Activated T-helper 9 cell treated with anti-CD3 and anti-CD28 coated beads, Interleukin-2, amount 50 U/mL, for 16 hours (primary cell): Measurements from ENCODE around the gene ZER1.
"Not testable (repeated sequence)": the region's sequence is repeated elsewhere in the genome, so short reads cannot be mapped to it uniquely, and the experiment has no call there.

Experiments used
- DNase-seq: peaks from one replicate; pipeline ENCODE4 v3.0.0-alpha.2; 2020; ENCODE audit warnings: low read depth

Gene ZER1

DNA sequence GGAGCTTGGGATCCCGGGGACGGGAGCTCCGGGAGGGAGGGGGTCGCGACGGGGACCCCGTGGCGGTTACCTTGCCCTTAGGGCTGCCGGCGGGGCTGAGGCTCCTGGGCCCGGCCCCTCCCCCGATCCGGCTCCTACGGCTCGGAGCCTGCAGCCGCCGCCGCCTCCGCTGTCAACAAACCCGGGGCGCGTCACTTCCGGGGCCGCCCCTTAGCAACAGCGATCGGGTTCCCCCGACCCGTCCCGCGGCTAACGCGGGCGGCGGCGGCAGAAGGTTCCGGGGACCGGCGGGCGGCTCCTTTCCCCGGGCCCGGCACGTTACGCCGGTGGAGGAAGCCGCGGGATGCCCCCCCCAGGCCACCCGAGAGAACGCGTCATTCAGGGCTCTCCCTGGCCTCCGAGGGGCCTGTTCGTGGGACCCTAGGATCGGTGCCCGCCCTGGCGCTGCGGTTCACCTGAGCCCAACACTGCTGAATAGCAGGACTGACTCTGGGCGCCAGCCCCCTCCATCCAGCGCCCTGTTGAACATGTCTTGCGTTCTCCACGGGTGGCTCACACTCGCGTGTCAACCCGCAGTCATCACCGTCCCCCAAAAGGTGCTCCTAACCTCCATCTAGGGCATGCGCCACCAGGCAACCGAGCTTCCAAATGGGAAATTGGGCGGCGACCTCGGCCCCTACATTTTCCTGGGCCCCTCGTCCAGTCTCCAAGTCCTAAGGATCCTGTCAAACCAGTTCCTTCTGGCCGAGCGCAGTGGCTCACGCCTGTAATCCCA, at the start of gene ZER1:
Gene ZER1, minus strand, starts transcription at position 183 of the 775 bp plus-strand sequence. CDS start 16,362 bp downstream, outside the sequence.
- DNase-seq, result peak; percentile 91

DNA sequence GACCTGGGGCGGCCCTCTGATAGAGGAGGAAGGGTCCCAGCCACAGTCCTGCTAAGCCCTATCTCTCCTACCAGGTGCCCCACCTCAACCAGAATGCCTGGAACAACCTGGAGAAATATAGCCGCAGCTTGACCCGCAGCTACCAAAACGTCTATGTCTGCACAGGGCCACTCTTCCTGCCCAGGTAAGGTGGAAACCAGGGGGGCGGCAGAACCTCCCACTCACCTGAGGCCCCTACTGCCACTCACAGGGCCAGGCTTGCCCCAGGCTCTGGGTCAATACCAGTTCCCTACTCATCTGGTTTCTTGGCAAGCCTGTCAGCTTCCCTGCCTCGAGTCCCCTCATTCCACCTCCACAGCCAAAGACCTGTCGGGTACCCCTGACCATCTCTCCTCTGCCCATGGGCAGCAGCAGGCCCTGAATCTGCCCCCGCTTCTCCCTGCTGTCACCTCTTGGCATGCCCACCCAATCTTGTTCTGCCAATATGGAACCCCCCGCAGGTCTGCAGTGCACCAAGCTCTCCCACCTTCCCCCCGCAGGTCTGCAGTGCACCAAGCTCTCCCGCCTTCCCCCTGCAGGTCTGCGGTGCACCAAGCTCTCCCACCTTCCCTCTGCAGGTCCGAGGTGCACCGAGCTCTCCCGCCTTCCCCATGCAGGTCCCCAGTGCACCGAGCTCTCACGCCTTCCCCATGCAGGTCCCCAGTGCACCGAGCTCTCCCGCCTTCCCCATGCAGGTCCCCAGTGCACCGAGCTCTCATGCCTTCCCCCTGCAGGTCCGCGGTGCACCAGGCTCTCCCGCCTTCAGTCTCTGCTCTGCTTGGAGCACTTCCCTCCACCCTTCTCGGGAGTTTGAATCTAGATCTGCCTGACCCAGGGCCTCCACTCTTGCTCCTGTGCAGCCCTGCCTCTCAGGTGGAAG, 49.2 kb upstream of the ZER1 start:
- DNase-seq, result no peak

DNA sequence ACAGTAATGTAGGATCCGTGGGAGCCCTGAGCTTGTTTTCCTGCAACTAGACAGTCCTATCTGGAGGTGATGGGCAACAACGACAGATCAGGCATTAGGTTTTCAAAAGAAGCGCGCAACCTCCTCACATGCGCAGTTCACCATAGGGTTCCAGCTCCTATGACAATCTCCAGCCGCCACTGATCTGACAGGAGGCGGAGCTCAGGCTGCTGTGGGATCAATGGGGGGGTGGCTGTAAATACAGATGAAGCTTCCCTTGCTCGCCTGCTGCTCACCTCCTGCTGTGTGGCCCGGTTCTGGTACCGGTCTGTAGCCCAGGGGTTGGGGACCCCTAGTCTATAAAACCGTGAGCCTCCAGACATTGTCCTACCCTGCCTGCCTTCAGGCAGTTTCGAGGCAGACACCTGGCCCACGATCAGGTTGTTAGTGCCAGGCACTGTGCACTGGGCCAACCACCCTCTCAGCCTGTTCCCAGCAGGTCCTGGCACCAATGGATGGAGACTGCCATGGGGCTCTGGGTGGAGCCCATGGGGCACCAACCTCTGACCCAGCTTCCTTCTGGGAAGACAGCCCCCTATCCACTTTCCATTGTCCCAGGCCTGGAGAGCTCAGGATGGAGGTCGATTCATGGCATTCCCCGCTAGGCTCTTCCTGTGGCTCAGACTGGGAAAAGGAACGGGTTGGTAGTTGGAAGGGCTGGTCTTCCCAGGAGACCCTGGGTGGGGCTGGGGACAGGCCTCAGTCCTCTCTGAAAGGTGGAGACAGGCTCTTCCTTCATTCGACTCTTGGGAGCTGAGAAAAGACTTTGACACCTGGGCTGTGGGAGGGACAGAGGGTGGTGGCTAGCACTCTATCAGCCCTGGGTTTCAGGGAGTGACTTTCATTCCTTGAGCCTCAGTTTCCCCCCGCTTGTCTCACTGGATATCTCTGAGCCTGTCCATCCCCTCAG, 48.3 kb upstream of the ZER1 start:
- DNase-seq, result no peak

- DNase-seq, result peak; percentile 25
Measured at GRCh38 chr9:128818839-128819715, 47.4 kb upstream of the ZER1 start.

DNA sequence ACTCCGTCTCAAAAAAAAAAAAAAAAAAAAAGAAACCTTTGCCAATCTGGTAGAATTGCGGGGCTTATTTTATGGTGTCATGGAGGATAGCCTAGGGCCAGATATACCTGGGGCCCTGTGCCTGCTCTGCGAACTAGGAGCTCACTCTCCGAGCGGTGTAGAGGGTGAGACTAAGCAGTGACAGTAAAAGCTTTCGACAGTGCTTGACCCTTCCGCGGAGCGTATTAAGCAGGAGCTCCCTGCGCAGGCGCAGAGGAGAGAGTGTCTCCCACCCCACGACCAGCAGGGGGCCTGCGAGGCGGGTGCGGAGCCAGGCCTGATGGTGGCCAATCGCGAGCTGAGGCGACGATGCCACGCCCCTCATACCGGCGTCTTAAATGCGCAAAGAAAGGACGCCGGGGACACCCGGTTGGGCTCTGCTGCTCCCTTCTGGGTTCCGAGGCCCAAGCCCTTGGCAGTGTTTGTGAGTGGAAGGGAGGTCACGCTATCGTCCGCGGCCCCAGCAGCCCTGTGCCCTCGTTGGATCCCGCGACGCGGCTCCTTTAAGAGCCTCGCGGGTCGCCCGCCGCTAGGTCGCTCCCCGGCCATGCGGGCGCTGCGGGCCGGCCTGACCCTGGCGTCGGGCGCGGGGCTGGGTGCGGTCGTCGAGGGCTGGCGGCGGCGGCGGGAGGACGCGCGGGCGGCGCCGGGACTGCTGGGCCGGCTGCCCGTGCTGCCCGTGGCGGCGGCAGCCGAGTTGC, 46.5 kb upstream of the ZER1 start, which contains the start of gene ENDOG:
Gene ENDOG, plus strand, starts transcription at position 402 of the 740 bp plus-strand sequence. Its CDS starts 185 bp downstream, at position 587.
- peak; percentile 97 for DNase-seq

- DNase-seq, result no peak
Measured at GRCh38 chr9:128810873-128811272, 39.1 kb upstream of the ZER1 start.

GRCh38 chr9:128809831-128810230, 38.1 kb upstream of the ZER1 start:
- no peak for DNase-seq

- DNase-seq, result no peak
Measured at GRCh38 chr9:128809036-128809599, 37.4 kb upstream of the ZER1 start.

DNA sequence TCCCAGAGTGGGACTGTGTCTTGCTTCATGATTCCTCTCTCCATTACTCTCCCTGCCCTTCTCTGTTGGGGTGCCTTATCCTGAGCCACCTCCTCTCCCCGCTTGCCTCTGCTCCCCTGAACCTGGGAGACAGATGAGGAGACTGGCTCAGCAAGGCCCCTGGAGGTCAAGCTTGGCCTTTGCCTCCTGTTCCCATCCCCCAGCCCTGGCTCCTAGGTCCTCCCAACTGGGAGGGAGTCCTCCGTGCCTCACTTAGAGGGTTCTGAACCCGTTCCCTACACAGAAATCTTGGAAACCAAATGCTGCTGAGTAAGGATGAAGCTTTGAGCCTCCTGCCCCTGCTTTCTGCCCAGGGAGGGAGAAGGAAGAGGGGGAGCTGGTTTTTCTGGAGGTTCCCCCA, 36.8 kb upstream of the ZER1 start:
- DNase-seq, result no peak

- no peak for DNase-seq
Measured at GRCh38 chr9:128807827-128808226, 36.1 kb upstream of the ZER1 start.

DNA sequence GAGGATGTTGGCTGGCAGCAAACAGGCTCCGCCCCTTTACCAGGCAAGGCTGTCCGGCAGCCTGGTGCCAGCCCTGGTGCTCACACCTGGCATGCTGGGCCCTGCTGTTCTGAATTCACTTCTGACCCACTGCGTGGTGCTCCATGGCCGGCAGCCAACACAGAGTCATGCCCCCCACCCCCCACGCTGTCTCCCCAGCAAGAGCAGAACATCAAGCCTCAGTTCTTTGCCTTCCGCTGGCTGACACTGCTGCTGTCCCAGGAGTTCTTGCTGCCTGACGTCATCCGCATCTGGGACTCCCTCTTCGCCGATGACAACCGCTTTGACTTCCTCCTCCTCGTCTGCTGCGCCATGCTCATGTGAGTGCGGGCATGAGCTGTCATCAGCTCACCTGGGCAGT, 33.9 kb upstream of the ZER1 start:
- DNase-seq, result no peak

DNA sequence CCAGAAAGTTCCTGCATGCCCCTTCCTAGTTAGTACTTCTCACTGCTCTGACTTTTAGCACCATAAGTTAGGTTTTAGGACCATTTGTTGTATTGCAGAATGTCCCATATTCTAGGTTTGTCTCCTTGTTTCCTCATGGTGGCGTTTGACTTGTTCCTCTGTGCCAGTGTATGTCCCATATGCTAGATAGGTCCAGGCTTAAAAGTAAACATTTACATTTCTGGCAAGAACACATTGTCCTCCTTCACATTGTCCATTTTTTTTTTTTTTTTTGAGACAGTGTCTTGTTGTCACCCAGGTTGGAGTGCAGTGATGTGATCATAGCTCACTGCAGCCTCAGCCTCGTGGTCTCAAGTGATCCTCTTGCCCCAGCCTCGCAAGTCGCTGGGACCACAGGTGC, 30.8 kb upstream of the ZER1 start:
- no peak for DNase-seq

- DNase-seq, result no peak
Measured at GRCh38 chr9:128800061-128800460, 28.3 kb upstream of the ZER1 start.

DNA sequence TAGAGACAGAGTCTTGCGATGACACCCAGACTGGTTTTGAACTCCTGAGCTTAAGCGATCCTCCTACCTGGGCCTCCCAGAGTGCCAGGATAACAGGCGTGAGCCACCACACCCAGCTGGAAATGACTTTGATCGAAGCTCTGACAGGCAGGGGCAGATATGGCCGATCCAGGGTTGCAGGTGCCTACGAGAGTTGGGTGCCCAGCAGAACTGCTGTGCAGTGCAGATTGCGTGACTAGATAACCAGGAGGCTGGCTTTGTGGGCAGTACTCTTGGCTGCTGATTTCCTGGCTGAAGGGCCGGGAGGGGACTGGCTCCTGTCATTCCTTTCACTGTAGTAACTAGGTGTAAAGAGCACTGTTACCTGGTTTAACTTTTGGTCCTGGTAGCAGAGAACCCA, 27.2 kb upstream of the ZER1 start:
- no peak for DNase-seq

GRCh38 chr9:128794961-128795360, 23.2 kb upstream of the ZER1 start:
- not testable (repeated sequence) for DNase-seq

- DNase-seq, result no peak
Measured at GRCh38 chr9:128792978-128793686, 21.4 kb upstream of the ZER1 start.

- DNase-seq, result no peak
Measured at GRCh38 chr9:128792134-128792533, 20.4 kb upstream of the ZER1 start.

DNA sequence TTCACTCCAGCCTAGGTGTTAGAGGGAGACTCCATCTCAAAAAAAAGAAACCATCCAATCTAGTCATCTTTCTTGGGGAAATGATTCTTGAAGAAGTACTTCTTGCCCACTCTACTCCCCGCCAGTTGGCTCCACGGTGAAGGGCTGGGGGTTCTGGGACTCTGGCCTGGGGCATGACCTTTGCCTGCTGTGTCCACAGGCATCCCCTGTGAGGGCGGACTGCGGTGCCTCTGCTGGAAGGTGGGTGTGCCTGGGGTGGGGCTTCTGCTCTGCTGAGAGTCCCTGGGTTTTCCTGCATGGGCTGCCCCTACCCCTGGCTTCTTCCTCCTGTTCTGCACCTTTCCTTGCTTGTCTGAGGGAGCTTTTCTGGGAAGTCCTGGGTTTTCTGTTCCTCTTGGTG, 18.8 kb upstream of the ZER1 start:
- no peak for DNase-seq

GRCh38 chr9:128788445-128788844, 16.7 kb upstream of the ZER1 start:
- DNase-seq, result no peak
